Stimulated activated CD8-positive, alpha-beta memory T cell treated with anti-CD3 and anti-CD28 coated beads, Interleukin-2, amount 100 ng/mL, for 1 hour (primary cell): ENCODE results near the gene ITPR1.

Experiments used
- DNase-seq, 2 donors: peaks; one replicate each; pipeline ENCODE4 v3.0.0-alpha.2; 2020; ENCODE audit warnings: low read depth in 2 of 2

The ITPR1 gene

DNA sequence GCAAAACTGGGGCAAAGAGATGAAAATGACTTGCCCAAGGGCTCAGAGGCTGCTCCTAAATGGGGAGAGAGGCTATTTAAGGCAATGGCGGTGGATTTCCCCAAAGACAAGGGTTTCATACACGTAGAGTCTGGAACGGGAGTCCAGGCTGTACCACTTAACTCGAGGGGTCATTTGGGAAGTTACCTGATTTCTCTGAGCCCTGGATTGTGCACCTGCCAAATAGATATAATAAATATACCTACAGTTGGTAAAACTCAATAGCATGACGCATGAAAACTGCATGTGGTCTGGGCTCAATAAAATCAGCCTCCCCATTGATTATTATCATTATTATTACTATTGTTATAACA, 1.3 kb upstream of the ITPR1 start:
- DNase-seq: no peak

DNA sequence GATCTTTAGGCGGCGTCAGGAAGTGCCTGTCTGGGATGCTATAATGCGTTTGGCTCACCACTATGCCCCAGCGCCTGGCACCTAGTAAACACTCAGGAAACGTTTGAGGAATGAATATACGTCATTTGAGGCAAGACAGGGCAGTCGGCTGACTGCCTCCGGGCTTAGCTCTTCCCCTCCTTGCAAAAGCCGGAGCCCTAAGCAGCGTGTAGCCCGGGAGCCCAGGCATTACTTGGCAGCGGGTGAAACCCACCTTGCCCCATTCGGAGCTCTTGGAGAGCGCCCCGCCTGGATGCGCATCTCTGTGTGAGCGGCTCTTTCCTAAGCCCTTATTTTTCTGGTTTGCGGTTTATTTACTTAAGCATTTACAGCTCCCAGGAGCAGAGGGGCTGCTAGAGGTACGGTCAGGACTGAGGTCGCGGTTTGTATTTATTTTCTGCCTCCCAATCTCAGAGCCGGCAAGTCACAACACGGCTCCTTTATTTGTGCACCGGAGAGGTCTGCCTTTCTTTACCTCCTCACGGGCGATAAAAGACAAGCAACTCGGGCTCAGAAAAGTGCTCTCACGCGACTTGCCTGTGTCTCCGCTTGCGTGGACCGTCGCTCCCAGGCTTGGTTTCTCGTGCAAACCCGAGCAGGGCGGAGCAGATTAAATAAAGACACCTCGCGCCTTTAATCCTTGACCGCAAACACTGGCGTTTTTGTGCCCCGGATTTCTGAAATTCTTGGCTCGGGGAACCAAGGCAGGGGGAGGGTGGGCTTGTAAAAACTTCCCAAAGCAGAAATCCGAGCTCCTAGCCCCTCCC, 737 bp upstream of the ITPR1 start:
- DNase-seq: peak in 1 of 2 donors; percentile 16

DNA sequence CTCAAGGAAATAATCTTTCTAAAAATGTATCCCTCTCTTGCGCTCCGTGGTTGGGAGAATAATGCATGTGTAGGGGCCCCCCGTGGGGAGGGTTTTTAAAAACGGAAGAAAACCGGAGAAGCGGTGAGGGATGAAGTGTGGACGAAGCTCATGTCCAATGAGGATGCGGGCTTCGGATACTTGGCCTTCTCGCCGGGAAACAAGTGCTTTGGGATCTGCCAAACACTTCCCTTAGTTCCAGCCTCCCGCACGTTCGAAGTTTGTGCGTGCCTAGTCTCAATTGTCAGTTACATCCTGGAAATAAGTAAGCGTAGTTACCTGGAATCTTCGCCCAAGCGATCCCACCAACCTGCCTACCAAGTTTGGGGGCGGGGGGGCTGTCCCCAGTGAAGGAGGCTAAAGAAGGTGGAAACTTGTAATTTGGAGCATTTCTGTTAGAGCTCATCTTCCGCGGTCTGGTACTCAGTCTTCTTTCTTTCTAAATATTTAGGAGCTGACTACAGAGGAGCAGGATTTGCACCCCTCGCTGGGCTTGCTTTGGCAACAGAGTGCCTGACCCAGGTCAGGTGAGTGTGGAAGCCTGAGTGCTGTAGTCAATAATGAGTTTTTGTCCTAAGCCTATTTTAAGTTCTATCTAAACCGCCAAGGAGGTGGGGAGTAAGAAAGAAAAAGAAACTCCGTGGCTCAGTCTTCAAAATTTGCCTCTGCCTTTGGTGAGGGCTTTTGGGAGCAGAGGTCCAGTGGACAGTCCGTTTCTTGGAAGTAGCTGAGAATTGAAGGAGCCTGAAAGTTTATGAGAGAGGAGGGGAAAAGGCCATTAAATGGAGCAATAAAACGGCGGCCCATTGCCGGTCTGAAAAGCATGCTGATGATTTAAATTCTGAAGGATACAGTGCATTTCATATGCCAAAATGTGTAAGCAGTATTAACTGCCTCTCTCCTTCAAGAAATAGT, 1.1 kb downstream of the ITPR1 start:
- DNase-seq: no peak

DNA sequence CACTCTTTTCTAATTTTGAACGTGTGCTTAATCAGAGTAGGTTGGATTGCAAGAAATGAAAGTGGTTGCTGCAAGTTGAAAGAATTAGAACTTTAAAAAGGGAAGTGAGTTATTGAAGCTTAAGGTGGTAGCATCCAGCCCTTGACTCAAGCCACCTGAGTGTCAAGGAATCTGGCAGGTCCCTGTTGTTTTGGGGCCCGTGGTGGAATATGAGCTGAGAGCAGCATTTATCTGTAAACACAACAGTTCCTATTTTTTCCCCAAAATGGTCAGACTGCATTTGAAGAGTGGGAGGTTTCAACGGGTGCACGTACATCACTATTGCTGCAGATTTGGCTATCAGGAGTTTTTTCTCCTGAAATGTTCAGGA, 1.7 kb downstream of the ITPR1 start:
- no peak for DNase-seq

DNA sequence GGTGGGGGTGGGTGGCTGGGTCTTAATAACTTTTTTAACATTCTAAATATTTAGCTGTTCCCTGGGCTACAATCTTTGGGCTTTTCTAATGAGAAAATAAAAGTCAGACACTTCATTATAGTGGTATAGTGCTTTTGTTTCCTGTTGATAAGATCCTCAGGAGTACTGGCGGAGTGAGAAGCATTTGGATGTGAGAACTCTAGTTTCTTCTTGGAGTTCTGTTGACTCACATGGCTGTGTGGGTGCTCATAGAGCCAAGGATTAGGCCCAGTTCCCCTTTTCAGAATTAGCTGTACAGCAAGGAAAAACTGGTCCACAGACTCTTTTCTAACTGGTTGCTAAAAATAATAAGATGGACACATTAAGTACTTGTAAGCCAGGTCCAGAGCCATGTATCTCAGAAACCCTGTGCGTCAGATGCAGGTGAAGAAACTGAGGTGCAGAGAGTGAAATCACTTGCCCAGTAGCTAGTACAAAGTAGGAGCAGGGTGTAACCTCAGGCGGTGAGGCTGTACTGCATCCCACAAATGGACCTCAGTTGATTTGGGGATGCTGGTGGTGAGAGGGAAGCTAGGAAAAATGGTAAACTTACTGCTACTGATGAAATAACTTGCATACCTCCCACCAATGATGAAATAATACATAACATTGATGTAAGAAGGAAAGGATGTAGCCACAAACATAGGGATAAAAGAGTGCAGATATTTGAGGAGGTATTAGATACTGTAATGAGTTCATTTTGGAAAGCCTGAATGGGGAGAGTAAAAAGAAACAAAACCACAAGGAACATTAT, 2.3 kb downstream of the ITPR1 start:
- no peak for DNase-seq

DNA sequence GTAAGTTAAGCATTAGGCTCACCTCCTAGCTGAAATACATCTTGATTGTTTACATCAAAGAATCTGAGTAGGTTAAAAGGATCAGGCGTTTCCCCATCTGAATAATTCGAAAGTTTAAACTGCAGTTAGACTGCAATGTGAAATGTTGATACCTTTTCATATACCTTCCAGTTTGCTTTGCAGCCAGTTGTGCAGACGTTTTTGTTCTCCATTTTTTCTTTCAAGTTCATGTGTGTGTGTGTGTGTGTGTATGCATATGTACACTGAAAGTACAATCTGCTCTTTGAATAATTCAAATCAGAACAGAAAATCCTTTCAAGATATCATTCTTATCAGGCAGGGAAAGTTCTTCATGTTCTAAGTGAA, 2.9 kb downstream of the ITPR1 start:
- no peak for DNase-seq

DNA sequence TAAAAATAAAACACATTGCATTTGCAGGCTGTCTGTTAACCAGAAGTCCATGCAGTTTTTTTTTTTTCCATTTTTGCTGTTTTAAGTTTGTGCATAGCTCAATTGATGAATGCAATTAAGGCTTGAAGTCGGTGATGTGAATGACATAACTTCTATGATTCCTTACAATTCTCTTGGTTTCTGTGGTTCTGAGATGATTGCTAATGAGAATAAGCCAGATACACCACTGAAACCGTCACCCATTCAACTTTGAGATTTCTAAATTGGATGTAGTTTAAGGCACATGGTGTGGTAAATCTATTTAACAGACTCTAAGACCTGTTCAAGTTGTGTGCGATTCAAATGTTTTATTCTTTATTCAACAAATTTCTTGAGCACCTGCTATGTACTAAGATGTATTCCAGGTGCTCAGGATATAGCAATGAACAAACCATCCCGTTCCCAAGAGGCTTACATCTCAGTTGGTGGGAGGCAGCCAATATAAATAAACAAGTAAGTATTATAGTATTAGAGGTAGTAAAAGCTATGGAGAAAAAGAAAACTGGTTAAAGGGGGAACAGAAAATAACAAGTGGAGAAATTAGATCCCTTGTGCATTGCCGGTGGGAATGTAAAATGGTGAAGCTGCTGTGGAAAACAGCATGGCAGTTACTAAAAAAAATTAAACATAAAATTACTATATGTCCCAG, 4.0 kb downstream of the ITPR1 start:
- no peak for DNase-seq

- DNase-seq: no peak
Observed at GRCh38 chr3:4497843-4498324, 4.7 kb downstream of the ITPR1 start.

DNA sequence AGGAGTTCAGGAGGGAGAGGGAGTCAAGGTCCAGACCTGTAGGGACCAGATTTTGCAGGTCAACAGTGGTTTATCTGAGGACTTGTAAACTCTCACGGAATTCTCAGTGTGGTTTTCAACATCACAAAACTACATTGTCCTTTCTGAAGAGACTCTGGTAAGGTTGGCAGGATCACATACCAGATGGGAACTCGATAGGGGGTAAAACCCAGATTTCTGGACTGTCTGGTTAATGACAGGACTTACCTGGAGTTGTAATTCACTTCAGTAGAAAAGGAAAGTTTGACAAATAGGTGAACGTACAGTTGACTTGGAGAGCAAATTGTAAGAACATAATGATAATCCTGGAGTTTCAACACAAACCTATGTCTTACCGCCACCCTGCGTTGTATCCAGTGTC, 5.3 kb downstream of the ITPR1 start:
- DNase-seq: no peak

GRCh38 chr3:4501437-4501836, 8.3 kb downstream of the ITPR1 start:
- DNase-seq: no peak

- DNase-seq: no peak
Observed at GRCh38 chr3:4501927-4502326, 8.8 kb downstream of the ITPR1 start.

DNA sequence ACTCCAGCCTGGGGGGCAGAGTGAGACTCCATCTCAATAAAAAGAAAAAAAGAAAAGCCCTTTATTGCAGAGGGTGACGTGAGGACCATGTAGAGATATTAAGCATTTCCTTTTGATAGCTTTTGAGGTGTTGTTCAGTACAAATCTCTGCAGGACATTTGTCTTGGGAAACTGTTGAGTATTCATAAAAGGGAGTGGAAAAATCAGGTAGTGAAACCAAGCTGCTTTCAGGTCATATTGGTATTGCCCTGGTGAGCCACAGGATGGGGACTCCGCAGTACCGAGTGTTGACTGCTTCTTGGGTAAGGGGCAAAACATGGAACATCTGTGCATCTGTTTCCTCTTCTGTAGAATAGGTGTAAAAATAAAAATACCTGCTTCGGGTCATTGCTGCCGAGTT, 9.9 kb downstream of the ITPR1 start:
- DNase-seq: no peak

GRCh38 chr3:4504340-4505261, 11.5 kb downstream of the ITPR1 start:
- no peak for DNase-seq

DNA sequence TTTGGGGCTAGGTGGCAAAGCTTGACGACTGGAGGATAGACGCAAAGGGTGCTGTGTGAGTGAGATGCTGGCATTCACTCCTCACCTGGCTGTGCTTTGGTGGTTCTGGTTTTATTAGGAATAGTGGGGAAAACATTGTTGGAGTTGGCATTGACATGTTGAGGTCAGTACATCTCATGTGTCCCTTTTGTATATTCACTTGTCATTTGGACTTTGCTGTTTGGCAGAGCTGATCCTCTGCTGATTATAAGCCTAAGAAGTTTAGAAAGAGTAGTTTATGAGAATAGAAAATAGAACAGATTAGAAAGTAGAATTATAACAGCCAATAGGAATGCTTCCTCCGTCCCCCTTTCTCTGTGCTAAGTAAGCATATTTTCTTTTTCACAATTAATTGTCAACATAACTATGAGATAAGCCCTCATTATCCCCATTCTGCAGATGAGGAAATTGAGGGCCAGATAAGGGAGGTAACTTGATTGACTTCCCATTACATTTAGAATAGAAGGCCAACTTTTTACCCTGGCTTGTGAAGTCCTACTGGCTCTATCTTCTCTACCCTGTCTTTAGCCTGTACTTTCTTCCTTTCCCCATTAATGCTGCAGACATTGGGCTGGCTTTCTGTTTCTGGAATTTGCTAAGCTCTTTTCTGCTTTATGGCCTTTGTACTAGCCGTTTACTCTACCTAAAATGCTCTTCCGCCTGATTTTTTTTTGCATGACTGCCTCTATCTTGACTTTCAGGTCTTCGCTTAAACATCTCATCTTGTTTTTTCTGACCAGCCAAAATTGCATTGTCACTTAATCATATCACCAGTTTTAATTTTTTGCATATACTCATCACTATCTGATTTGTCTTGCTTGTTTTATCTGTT, 12.8 kb downstream of the ITPR1 start:
- DNase-seq: no peak

DNA sequence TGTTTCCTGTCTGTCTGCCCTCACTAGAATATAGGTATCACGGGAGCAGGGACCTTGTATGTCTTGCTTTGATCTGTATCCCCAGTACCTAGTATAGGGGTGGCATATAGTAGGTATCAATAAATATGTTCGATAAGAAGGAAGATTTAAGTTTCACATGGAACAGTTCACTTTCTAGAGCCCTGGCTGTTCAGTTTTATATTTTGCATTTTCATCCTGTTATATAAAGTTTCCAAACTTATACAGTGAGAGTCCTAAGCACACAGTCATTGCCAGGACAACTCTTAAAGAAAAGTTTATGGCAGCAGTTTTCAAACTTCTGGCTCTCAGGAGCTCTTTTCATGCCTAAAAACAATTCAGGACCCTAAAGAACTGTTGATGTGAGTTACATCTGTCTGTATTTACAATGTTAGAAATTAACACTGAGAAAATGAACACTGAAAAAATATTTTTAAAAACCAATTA, 13.4 kb downstream of the ITPR1 start:
- DNase-seq: no peak

GRCh38 chr3:4507024-4507596, 14.0 kb downstream of the ITPR1 start:
- DNase-seq: no peak

- no peak for DNase-seq
Observed at GRCh38 chr3:4508048-4508981, 15.2 kb downstream of the ITPR1 start.

- no peak for DNase-seq
Observed at GRCh38 chr3:4509043-4509442, 15.9 kb downstream of the ITPR1 start.
